OCI-LY1 (cell line): ENCODE data around the gene PKP3.
"Not testable (repeated sequence)": the region's sequence is repeated elsewhere in the genome, so short reads cannot be mapped to it uniquely, and the experiment has no call there.

ENCODE experiments used
- H2AFZ ChIP-seq: fragments of 200-600 bp; sonication (generic), shearing (Covaris generic); 2 replicates; pipeline ENCODE4 v1.6.0; 2014; ENCODE audit warnings: antibody characterized with exemption, mild to moderate bottlenecking, low read length
- H3F3A ChIP-seq: fragments of 200-600 bp; sonication (generic), shearing (Covaris generic); 2 replicates; pipeline ENCODE4 v1.6.0; 2014; ENCODE audit warnings: mild to moderate bottlenecking, antibody characterized with exemption, low read length, moderate library complexity; ENCODE audit not compliant: insufficient read depth
- H3K27ac ChIP-seq: fragments of 200-600 bp; sonication (generic); 2 replicates; pipeline ENCODE4 v1.5.1; 2014; ENCODE audit warnings: low read length, mixed run types, mild to moderate bottlenecking, low read depth; ENCODE audit not compliant: poor library complexity, severe bottlenecking
- H3K27me3 ChIP-seq: fragments of 200-600 bp; sonication (generic); 2 replicates; pipeline ENCODE4 v1.6.0; 2014; ENCODE audit warnings: antibody characterized with exemption, mild to moderate bottlenecking, low read length, moderate library complexity; ENCODE audit not compliant: insufficient read depth
- H3K36me3 ChIP-seq: fragments of 200-600 bp; sonication (generic); 2 replicates; pipeline ENCODE4 v1.6.1; 2014; ENCODE audit warnings: mild to moderate bottlenecking, antibody characterized with exemption, low read length, moderate library complexity, mixed read lengths; ENCODE audit not compliant: insufficient read depth
- H3K4me1 ChIP-seq: fragments of 200-600 bp; sonication (generic); 2 replicates; pipeline ENCODE4 v1.5.1; 2014; ENCODE audit warnings: mild to moderate bottlenecking, low read length, moderate library complexity; ENCODE audit not compliant: insufficient read depth, severe bottlenecking
- H3K4me2 ChIP-seq: fragments of 200-600 bp; sonication (generic), shearing (Covaris generic); 2 replicates; pipeline ENCODE4 v1.6.1; 2014; ENCODE audit warnings: low read length
- H3K4me3 ChIP-seq: fragments of 200-600 bp; sonication (generic); 2 replicates; pipeline ENCODE4 v1.5.1; 2014; ENCODE audit warnings: low read length, low read depth, mild to moderate bottlenecking, mixed read lengths; ENCODE audit not compliant: poor library complexity, severe bottlenecking
- H3K79me2 ChIP-seq: fragments of 200-600 bp; shearing (Covaris generic); 2 replicates; pipeline ENCODE4 v1.6.1; 2016; ENCODE audit warnings: mixed run types, low read length, mixed read lengths; ENCODE audit not compliant: insufficient read depth
- H3K9ac ChIP-seq: fragments of 200-600 bp; sonication (generic), shearing (Covaris generic); 2 replicates; pipeline ENCODE4 v1.6.1; 2014; ENCODE audit warnings: mild to moderate bottlenecking, low read length, mixed read lengths
- H3K9me2 ChIP-seq: fragments of 200-600 bp; sonication (generic), shearing (Covaris generic); 2 replicates; pipeline ENCODE4 v1.6.1; 2014; ENCODE audit warnings: low read depth, mild to moderate bottlenecking, low read length, mixed read lengths
- H3K9me3 ChIP-seq: fragments of 200-600 bp; shearing (Covaris generic); 2 replicates; pipeline ENCODE4 v1.6.1; 2014; ENCODE audit warnings: low read length, mixed read lengths
- H4K20me1 ChIP-seq: fragments of 200-600 bp; sonication (generic), shearing (Covaris generic); 2 replicates; pipeline ENCODE4 v1.6.0; 2016; ENCODE audit warnings: mild to moderate bottlenecking, low read length; ENCODE audit not compliant: insufficient read depth
- CTCF ChIP-seq: fragments of 200-600 bp; sonication (generic), shearing (Covaris generic); IDR thresholded peaks from 2 replicates; pipeline ENCODE4 v1.5.1; 2017; ENCODE audit warnings: mild to moderate bottlenecking, antibody characterized with exemption, low read length, moderate library complexity, mixed read lengths
- EZH2 ChIP-seq: fragments of 200-600 bp; sonication (generic), shearing (Covaris generic); IDR thresholded peaks from 2 replicates; pipeline ENCODE4 v1.8.0; 2017; ENCODE audit warnings: borderline replicate concordance, mixed run types, mild to moderate bottlenecking, antibody characterized with exemption, low read length, moderate library complexity, mixed read lengths

Gene PKP3

DNA sequence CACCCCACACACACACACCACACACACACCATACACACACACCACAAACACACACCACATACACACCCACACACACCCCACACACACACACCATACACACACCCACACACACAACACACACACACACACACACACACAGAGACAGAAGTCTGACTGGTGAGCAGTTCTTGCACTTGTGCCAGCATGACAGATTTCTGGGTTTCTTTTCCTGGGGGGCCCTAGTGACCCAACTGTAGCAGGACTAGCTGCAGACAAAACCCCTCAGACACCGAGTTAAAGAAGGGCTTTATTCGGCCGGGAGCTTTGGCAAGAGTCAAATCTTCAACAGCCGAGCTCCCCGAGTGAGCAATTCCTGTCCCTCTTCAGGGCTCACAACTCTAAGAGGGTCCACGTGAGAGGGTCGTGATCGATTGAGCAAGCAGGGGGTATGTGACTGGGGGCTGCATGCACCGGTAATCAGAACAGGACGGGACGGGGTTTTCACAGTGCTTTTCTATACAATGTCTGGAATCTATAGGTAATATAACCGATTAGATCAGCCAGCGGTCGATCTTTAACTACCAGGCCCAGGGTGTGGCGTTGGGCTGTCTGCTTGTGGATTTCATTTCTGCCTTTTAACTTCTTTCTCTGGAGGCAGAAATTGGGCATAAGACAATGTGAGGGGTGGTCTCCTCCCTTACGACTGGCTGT is 43.8 kb upstream of the PKP3 start:
- H3K9me2 ChIP-seq, H3K4me2 ChIP-seq, H3K9me3 ChIP-seq, H3K27me3 ChIP-seq, H3K9ac ChIP-seq, H3K36me3 ChIP-seq, H3F3A ChIP-seq, H3K4me1 ChIP-seq, H4K20me1 ChIP-seq, H3K79me2 ChIP-seq, H2AFZ ChIP-seq, H3K27ac ChIP-seq, H3K4me3 ChIP-seq: not testable (repeated sequence)

GRCh38 chr11:350723-351255 is 43.2 kb upstream of the PKP3 start:
- H3K9me3 ChIP-seq, result no peaks in the 10 kb centered on the region
- no peak overlapping the region for H2AFZ ChIP-seq
- peaks cover 14% of the 10 kb centered on the region for H3K4me1 ChIP-seq
- no peaks in the 10 kb centered on the region for H3K36me3 ChIP-seq
- H3K4me2 ChIP-seq, result no peak overlapping the region; the same call in 1 of the 2 replicates
- H3K4me3 ChIP-seq, result no peak overlapping the region
- no peaks in the 10 kb centered on the region for H3K79me2 ChIP-seq
- no peak overlapping the region for H3K9ac ChIP-seq
- no peaks in the 10 kb centered on the region for H3K9me2 ChIP-seq
- no peaks in the 10 kb centered on the region for H3F3A ChIP-seq
- TF ChIP-seq CTCF (no peak), EZH2 (no peak)
- H4K20me1 ChIP-seq, result no peaks in the 10 kb centered on the region
- H3K27me3 ChIP-seq, result peaks cover 3% of the 10 kb centered on the region; the same call in 1 of the 2 replicates
- H3K27ac ChIP-seq, result no peak overlapping the region

- no peak overlapping the region for H3K4me2 ChIP-seq
- no peak overlapping the region for H3K4me3 ChIP-seq
- no peaks in the 10 kb centered on the region for H3K79me2 ChIP-seq
- no peak for TF ChIP-seq CTCF
- no peak for TF ChIP-seq EZH2
- H2AFZ ChIP-seq, result no peak overlapping the region
- no peaks in the 10 kb centered on the region for H3K9me3 ChIP-seq
- no peaks in the 10 kb centered on the region for H3K9me2 ChIP-seq
- peaks cover 3% of the 10 kb centered on the region; the same call in 1 of the 2 replicates for H3K27me3 ChIP-seq
- peaks cover 17% of the 10 kb centered on the region for H3K4me1 ChIP-seq
- H3K36me3 ChIP-seq, result no peaks in the 10 kb centered on the region
- no peak overlapping the region for H3K27ac ChIP-seq
- no peak overlapping the region for H3K9ac ChIP-seq
- no peaks in the 10 kb centered on the region for H4K20me1 ChIP-seq
- H3F3A ChIP-seq, result no peaks in the 10 kb centered on the region
Measured at GRCh38 chr11:351411-351810, 42.6 kb upstream of the PKP3 start.
